Thoracic aorta (tissue), 2 donors: ENCODE data around the gene NEB. TPM values are rescaled to one million over a fixed set of nuclear protein-coding genes. Genes with fewer than 3 reads are reported as not detected.
"Not testable (repeated sequence)": the region's sequence is repeated elsewhere in the genome, so short reads cannot be mapped to it uniquely, and the experiment has no call there.

Experiments used
- ATAC-seq: fragments of 150-250 bp; one replicate; pipeline ENCODE4 v1.8.0; 2017; ENCODE audit warnings: low read depth; ENCODE audit not compliant: insufficient number of reproducible peaks, low FRiP score
- DNase-seq: peaks from one replicate; pipeline ENCODE4 v3.0.0-alpha.2; 2020; ENCODE audit warnings: low spot score
- H3K27ac ChIP-seq, 2 donors: fragments of 200-600 bp; sonication (generic); 1 replicate in 1 of 2; 2 replicates in 1 of 2; pipeline ENCODE4 v1.5.1; 2016; ENCODE audit warnings: mild to moderate bottlenecking in 2 of 2, moderate library complexity in 2 of 2
- H3K27me3 ChIP-seq: fragments of 200-600 bp; sonication (generic); replicated peaks from 2 replicates; pipeline ENCODE4 v1.6.0; 2016; ENCODE audit warnings: mild to moderate bottlenecking; ENCODE audit not compliant: insufficient read depth
- H3K36me3 ChIP-seq: fragments of 200-600 bp; sonication (generic); one replicate; pipeline ENCODE4 v1.5.1; 2016
- H3K4me1 ChIP-seq, 2 donors: fragments of 200-600 bp; sonication (generic); 1 replicate in 1 of 2; 2 replicates in 1 of 2; pipeline versions ENCODE4 v1.5.1 to v1.6.0; 2016; ENCODE audit warnings: low read depth in 2 of 2, mild to moderate bottlenecking in 1 of 2; ENCODE audit not compliant: control insufficient read depth in 1 of 2
- H3K4me3 ChIP-seq: fragments of 200-600 bp; sonication (generic); 2 replicates; pipeline ENCODE4 v1.5.1; 2016; ENCODE audit warnings: mild to moderate bottlenecking
- H3K9me3 ChIP-seq: fragments of 200-600 bp; sonication (generic); 2 replicates; pipeline ENCODE4 v1.5.1; 2016
- total RNA-seq, 2 donors: library from RNA; depleted of rRNA; stranded (reverse); fragments of >200 nt; gene quantifications; one replicate each; pipeline versions ENCODE4 v1.1.0 to v1.2.3, GENCODE V29; 2016
- TF ChIP-seq, protein P1 (sequence below): fragments of 200-600 bp; sonication (generic); IDR thresholded peaks from one replicate; pipeline ENCODE4 v1.5.1; 2019; ENCODE audit warnings: antibody characterized with exemption

Gene NEB
- total RNA-seq, 2 donors from 2014 or later = 3.2 to 8.6 TPM

DNA sequence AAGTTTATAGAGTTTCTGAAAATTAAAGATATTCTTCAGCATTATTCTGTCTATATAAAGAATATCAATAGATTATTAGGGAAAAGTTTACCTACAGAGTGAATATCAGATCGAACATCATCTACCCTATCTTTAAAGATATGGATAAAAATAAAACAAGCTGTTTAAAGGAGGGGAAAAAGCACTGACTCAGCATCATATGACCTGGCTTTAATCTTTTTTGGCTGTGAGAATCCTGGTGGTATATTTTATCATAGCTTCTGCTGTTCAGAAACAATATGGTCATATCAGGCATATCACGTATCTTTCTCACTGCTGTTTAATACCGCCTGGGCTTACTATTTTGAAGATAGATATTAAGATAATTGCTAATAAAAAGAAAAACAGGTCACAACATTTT lies 80.2 kb downstream of the NEB start:
- no peak overlapping the region for H3K4me3 ChIP-seq
- ATAC-seq (no peak), DNase-seq (no peak)
- no peaks in the 10 kb centered on the region for H3K36me3 ChIP-seq
- no peak overlapping the region for H3K27ac ChIP-seq
- H3K4me1 ChIP-seq = no peaks in the 10 kb centered on the region
- no peaks in the 10 kb centered on the region for H3K27me3 ChIP-seq
- no peaks in the 10 kb centered on the region for H3K9me3 ChIP-seq
- TF ChIP-seq, protein P1, sequence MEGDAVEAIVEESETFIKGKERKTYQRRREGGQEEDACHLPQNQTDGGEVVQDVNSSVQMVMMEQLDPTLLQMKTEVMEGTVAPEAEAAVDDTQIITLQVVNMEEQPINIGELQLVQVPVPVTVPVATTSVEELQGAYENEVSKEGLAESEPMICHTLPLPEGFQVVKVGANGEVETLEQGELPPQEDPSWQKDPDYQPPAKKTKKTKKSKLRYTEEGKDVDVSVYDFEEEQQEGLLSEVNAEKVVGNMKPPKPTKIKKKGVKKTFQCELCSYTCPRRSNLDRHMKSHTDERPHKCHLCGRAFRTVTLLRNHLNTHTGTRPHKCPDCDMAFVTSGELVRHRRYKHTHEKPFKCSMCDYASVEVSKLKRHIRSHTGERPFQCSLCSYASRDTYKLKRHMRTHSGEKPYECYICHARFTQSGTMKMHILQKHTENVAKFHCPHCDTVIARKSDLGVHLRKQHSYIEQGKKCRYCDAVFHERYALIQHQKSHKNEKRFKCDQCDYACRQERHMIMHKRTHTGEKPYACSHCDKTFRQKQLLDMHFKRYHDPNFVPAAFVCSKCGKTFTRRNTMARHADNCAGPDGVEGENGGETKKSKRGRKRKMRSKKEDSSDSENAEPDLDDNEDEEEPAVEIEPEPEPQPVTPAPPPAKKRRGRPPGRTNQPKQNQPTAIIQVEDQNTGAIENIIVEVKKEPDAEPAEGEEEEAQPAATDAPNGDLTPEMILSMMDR = no peak

DNA sequence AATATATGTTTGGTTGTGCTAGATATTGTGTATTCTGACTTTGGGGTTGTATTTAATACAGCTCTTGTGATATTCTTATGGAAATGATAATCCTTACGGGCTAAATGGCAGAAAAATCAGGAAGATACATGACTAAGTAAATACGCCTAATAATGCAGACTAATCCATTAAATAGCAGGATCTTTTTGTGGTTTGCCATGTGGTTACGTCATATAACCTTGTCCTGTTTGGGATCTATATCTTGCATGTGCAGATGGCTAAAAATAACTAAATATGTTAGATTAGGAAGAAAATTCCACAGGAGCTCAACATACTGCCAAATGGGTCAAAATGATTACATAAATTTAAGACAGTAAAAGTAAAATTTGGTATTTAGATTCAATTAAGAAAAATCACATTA lies 83.0 kb downstream of the NEB start:
- Histone ChIP-seq H3K4me1 (no peaks in the 10 kb centered on the region), H3K9me3 (peaks cover 6% of the 10 kb centered on the region), H3K27me3 (no peaks in the 10 kb centered on the region), H3K4me3 (no peak overlapping the region), H3K36me3 (no peaks in the 10 kb centered on the region), H3K27ac (no peak overlapping the region)
- DNase-seq = no peak
- TF ChIP-seq, protein P1 = no peak
- no peak for ATAC-seq

DNA sequence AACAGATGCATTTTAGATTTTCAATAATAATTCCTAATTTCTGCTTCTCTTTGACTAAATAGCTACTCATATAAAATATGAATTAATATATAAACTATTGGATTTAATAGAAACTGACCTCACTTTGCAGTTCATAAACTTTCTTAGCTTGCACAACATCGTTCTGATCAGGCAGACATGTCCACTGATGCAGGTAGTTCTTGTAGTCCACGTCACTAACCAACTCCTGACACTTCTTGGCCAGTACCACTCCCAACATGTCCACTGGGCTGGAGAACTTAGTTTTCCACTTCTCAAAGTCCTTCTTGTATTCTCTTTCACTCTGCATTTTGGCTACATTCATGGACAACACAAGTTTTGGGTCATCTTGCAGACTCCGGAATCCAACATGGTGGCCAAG lies 83.8 kb downstream of the NEB start:
- Histone ChIP-seq H3K27ac (no peak overlapping the region), H3K4me3 (no peak overlapping the region), H3K27me3 (no peaks in the 10 kb centered on the region), H3K9me3 (peaks cover 6% of the 10 kb centered on the region), H3K36me3 (no peaks in the 10 kb centered on the region), H3K4me1 (no peaks in the 10 kb centered on the region)
- no peak for DNase-seq
- TF ChIP-seq, protein P1 = no peak
- no peak for ATAC-seq

GRCh38 chr2:151649966-151650365 lies 84.3 kb downstream of the NEB start:
- peaks cover 6% of the 10 kb centered on the region for H3K9me3 ChIP-seq
- H3K36me3 ChIP-seq = no peaks in the 10 kb centered on the region
- DNase-seq (no peak), ATAC-seq (no peak)
- TF ChIP-seq, protein P1 = no peak
- no peak overlapping the region for H3K27ac ChIP-seq
- no peaks in the 10 kb centered on the region for H3K4me1 ChIP-seq
- no peak overlapping the region for H3K4me3 ChIP-seq
- no peaks in the 10 kb centered on the region for H3K27me3 ChIP-seq

DNA sequence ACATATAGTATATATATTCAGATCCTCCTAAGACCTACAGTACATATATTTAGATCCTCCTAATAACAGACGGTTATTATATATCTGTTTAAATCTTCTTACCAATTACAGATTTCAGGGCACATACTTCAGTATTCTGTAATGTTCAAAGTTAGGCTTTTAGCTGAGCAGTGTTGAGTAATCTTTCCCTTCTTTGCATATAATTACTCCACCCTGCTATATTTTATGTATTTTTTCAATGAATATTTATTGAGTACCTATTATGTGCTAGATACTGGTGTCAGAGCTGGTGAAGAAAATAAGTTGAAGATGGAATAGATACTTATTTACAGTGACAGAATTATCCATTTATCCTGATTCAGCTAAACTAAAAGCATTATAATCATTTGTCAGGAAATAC lies 84.9 kb downstream of the NEB start:
- Histone ChIP-seq H3K27me3 (no peaks in the 10 kb centered on the region), H3K4me3 (no peak overlapping the region), H3K36me3 (no peaks in the 10 kb centered on the region), H3K9me3 (peaks cover 6% of the 10 kb centered on the region), H3K4me1 (no peaks in the 10 kb centered on the region), H3K27ac (no peak overlapping the region)
- DNase-seq (no peak), ATAC-seq (no peak)
- TF ChIP-seq, protein P1 = no peak

GRCh38 chr2:151646512-151646911 lies 87.8 kb downstream of the NEB start:
- H3K36me3 ChIP-seq, H3K4me1 ChIP-seq, DNase-seq, H3K27me3 ChIP-seq, H3K27ac ChIP-seq, ATAC-seq, H3K9me3 ChIP-seq, H3K4me3 ChIP-seq: not testable (repeated sequence)
